Hypothalamus (tissue), 51 donors: ENCODE results near the gene PSG1.
"Not testable (repeated sequence)": the region's sequence is repeated elsewhere in the genome, so short reads cannot be mapped to it uniquely, and the experiment has no call there.

Experiments used
- DNase-seq, 51 donors: peaks; one replicate each; lab custom pipeline; 2025; lab: John Stamatoyannopoulos, UW

Gene PSG1

DNA sequence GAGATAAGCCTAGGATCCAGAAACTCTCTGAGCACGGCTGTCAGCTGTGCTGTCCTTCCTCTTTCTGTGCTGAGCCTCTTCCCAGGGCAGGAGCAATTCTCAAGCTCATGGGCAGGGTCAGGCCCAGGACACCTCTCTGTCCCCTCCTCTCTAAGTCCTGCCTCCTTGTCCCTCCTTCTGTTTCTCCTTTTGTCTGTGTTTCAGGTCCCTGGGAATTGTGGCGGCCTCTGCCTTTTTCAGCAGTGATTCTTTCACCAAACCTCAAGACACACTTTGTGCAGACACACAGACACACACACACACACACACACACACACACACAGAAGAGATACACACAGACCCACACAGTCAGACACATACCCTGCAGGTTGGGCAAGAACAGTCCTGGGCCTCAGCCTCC is at the start of gene PSG1:
PSG1 (minus strand) TSS at position 101 of the 400 bp plus-strand sequence. CDS start 132 bp downstream, outside the sequence.
- DNase-seq: no peak

DNA sequence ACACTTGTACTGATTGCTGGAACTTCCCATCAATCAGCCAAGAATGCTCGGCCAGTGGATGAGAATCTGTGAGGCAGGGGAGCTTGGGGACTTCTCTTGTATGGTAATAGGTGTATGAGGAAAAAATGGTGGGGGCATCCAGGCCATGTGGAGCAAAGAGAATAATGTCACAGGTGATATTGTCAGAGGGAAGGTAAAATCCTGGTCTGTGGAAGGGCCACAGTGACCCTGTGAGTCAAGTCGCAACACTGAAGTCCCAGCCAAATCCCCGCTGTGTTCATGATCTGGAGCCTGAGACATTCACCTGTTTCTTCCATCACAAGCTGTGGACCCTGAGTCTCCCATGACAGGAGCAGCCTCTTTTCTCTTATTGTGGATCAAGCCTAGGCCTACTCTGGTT is 49.4 kb upstream of the PSG1 start:
- DNase-seq: no peak

DNA sequence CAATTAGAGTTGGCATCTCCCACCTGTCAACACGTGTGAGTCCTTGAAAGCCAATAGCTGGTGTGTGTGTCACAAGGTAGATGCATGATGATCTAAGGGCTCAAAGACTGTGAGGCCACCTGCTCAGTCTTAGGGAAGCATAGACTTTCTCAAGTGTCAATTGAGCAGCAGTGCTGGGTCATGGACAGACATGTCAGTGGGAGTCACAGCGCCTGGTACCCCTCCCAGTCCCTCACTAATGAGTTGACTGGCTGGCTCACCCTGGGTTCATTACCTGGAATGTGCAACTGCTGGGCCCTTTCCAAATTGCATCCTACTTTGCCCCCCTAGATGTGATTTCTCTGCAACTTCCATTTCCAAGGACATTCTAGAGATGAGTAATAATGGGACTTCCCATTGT is 47.3 kb upstream of the PSG1 start:
- DNase-seq: no peak

DNA sequence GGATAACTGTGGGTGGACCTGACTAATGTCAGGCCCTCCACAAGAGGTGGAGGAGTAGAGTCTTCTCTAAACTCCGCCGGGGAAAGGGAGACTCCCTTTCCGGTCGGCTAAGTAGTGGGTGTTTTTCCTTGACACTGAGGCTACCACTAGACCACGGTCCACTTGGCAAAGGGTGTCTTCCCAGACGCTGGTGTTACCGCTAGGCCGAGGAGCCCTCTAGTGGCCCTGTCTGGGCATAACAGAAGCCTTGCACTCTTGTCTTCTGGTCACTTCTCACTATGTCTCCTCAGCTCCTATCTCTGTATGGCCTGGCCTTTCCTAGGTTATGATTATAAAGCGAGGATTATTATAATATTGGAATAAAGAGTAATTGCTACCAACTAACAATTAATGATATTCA is 43.6 kb upstream of the PSG1 start:
- peak in 8 of 51 donors; percentile 0 to 43 (median 4) for DNase-seq

GRCh38 chr19:42920971-42921370 is 41.5 kb upstream of the PSG1 start:
- not testable (repeated sequence) for DNase-seq

DNA sequence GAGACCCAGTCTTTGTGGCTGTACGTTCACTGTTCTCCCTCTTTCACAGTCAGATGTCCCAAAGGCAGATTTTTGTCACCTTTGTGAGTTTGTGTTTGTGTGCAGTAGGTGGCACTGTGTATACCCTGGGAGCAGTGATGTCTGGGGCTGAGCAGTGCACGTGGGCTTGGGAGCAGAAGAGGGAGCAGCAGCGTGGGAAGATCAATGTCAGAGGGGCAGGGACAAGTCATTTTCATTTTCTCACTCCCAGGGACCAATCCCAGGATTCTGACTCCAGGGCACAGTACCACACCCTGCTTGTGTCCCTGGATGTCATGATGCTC is 40.2 kb upstream of the PSG1 start:
- DNase-seq: no peak

GRCh38 chr19:42919070-42919756 is 39.7 kb upstream of the PSG1 start:
- not testable (repeated sequence) for DNase-seq

DNA sequence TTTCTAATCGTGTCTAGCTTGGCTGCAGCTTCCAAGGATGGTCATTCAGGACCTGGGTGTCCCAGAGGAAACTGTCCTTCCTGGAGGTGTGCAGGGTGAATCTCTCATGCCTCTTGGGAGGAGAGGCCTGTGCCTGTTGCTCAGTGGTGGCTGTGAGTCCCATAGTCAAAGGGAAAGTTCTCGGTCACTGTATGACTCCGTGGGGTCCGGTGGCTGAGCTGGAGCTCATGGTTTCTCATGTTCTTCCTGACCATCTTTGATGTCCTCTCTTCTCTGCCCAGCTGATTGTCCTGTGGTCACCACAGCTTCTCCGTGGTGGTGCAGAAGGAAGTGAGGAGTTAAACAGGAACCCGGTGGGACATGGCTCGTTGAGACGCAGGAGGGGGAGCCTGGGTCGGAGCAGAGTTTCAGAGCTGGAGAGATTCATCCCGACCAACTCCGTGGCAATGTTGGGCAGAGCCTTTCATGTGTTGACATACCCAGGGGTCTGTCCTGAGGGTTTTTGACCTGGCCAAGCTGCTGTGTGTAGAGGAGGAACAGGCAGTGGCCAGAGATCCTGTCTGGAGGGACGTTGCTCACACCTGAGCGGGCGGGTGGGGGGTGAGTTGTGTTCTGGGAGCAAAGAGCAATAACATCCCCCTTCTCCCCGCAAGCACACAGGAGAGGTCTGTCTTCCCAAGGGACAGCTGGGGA is 39.0 kb upstream of the PSG1 start:
- not testable (repeated sequence) for DNase-seq

DNA sequence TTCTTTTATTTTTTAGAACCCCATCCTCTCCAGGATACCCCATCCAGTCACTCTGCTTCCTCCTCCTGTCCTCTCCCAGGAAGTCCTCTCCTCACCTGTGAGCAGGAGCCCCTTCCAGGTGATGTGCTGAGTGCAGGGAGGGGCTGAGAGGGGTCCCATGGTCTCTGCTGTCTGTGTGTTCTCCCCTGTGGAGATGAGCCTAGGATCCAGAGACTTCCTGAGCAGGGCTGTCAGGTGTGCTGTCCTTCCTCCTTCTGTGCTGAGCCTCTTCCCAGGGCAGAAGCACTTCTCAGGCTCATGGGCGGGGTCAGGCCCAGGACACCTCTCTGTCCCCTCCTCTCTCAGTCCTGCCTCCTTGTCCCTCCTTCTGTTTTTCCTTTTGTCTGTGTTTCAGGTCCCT is 38.1 kb upstream of the PSG1 start, which contains the start of gene PSG6:
PSG6 (minus strand) TSS at position 261 of the 400 bp plus-strand sequence; CDS start at position 159, 102 bp downstream.
- DNase-seq: not testable (repeated sequence)

GRCh38 chr19:42916931-42917330 is 37.4 kb upstream of the PSG1 start:
- DNase-seq: not testable (repeated sequence)

- DNase-seq: not testable (repeated sequence)
These were observed 34.0 kb upstream of the PSG1 start for GRCh38 chr19:42913516-42913915.

- not testable (repeated sequence) for DNase-seq
These were observed 33.4 kb upstream of the PSG1 start for GRCh38 chr19:42912941-42913340.

GRCh38 chr19:42911731-42912130 is 32.2 kb upstream of the PSG1 start:
- DNase-seq: not testable (repeated sequence)

- DNase-seq: not testable (repeated sequence)
These were observed 26.6 kb upstream of the PSG1 start for GRCh38 chr19:42906162-42906561.

GRCh38 chr19:42900561-42900960 is 21.0 kb upstream of the PSG1 start:
- not testable (repeated sequence) for DNase-seq

DNA sequence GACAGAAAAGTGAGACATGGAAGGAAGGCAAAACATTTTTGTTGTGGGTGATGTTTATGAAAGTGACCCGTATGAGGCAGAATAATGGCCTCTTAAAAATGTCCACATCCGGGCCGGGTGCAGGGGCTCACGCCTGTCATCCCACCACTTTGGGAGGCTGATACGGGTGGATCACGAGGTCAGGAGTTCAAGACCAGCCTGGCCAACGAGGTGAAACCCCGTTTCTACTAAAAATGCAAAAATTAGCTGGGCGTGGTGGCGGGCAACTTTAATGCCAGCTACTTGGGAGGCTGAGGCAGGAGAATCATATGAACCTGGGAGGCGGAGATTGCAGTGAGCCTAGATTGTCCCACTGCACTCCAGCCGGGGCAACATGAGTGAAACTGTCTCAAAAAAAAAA is 20.2 kb upstream of the PSG1 start:
- not testable (repeated sequence) for DNase-seq

- not testable (repeated sequence) for DNase-seq
These were observed 19.6 kb upstream of the PSG1 start for GRCh38 chr19:42899110-42899509.

DNA sequence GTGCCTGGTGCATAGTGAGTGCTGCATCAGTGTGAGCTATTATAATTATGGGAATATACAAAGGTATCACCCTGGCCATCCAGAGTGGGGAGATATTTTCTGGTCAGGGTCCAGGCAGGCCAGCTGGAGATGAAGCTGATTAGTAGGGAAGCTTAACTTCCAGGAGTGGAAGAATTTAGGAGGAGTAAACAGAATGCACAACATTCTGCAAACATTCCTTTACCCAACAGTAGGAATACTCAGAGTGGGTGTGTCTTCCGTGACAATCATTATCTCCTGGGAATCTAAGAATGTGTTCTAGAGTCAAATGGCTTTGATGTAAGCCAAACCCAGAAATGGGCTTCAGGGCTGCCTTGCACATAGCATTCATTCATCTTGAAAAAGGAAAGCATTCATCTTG is 19.1 kb upstream of the PSG1 start:
- DNase-seq: not testable (repeated sequence)

DNA sequence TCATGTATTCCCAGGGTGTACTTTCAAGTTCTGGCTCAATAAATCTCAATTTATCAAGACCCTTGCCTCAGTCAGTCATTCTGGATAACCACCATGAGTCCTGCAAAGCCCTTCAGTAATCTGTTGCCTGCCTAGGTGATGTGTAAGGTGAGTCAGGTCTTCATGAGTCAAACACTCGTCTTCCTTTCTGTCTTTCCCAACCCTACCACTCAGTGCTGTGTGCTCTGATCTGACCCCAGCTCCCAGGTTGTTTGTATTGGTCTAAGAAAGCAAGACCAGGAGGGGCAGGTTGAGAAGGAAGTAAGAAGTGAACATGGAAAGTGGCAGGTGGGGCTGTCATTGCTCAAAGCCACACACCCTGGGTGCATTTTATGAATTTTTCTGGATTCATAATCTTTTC is 18.2 kb upstream of the PSG1 start:
- not testable (repeated sequence) for DNase-seq

DNA sequence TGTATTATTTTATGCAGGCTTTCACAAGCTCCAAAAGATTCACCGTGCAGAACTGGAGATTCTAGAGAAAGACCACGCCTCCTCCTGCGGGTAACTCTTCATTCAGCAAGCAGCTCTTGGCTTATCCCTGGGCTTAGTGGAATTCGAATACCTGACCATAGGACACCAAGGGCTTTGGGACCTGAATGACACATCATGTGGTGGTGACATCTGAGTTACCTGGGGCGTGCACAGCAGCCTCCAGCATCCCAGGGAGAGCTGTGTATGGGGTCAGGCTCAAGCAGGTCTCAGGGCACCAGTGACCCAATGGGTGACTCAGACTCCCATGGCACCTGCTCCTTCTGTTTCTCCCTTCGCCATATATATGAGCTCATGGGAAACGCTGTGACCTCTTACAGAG is 10.9 kb upstream of the PSG1 start:
- DNase-seq: not testable (repeated sequence)

DNA sequence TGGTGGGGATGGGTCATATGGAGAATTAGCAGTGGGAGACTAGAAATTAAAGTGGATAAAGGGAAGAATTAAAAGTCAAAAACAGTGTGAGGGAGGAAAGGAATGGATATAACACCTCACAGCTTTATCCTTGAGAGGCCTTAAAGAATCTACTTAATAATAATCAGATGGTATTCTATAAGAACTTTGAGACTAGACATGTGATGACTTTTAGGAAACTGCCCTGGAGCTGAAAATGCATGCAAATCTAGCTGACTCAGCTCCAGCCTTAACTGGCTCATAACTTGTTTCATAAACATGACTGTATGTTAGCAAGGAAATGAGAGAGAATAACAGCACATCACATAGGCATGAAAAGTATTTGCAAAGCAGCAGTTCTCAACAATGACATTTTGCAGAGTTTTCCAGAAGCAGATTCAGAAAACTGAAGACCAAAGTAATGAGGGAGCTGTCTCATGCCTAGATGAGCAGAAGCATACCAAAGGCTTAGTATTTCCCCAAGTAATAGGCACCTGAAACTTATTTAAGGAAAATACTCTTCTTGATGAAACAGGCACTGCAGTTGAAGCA is 8.4 kb upstream of the PSG1 start:
- not testable (repeated sequence) for DNase-seq

GRCh38 chr19:42882730-42883129 is 3.2 kb upstream of the PSG1 start:
- not testable (repeated sequence) for DNase-seq
